Measurements from ENCODE around the gene TTC39C.

DNA sequence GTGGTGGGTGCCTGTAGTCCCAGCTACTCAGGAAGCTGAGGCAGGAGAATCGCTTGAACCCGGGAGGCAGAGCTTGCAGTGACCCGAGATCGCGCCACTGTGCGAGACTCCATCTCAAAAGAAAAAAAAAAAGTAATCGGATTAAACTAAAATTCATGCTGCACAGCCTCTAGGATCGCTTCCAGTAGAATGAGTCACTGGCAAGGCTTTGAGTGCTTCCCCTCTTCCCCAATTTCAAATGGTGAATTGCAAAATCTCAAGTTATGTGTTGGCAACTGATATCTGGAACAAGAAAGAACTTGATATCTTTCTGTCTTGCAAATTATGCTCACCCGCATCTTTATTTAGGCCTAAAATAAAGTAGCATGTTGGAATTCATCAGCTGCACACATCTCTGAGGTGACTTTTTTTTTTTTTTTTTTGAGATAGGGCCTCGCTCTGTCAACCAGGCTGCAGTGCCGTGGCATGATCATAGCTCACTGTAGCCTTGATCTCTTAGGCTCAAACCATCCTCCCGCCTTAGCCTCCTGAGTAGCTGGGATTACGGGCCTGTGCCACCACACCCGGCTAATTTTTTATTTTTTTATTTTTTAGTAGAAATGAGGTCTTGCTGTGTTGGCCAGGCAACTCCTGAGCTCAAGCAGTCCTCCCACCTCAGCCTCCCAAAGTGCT lies 12.7 kb downstream of the TTC39C start:
- TF ChIP-seq EZH2 (IDR thresholded peaks at IDR 0.05; ENCODE audit: borderline replicate concordance, low read depth, low read length, poor library complexity, severe bottlenecking): no peak
- TF ChIP-seq CTCF (conservative IDR thresholded peaks at IDR 0.05; ENCODE audit: low read depth, low read length): no peak
